Kidney epithelial cell (primary cell): Measurements from ENCODE around the gene SV2C. TPM values are rescaled to one million over a fixed set of nuclear protein-coding genes. Genes with fewer than 3 reads are reported as not detected.
"Not testable (repeated sequence)": the region's sequence is repeated elsewhere in the genome, so short reads cannot be mapped to it uniquely, and the experiment has no call there.

ENCODE experiments used
- DNase-seq: peaks from one replicate; pipeline ENCODE4 v3.0.0-alpha.2; 2010; ENCODE audit warnings: low read depth
- H3K27me3 ChIP-seq: 2 replicates; pipeline ENCODE4 v1.6.0; 2011; ENCODE audit warnings: low read length; ENCODE audit not compliant: control insufficient read depth, insufficient read depth
- H3K36me3 ChIP-seq: 2 replicates; pipeline ENCODE4 v1.5.1; 2011; ENCODE audit warnings: low read length; ENCODE audit not compliant: control insufficient read depth, insufficient read depth
- H3K4me3 ChIP-seq: 2 replicates; pipeline ENCODE4 v1.5.1; 2011; ENCODE audit warnings: low read depth, mild to moderate bottlenecking, control low read depth, low read length
- CTCF ChIP-seq: IDR thresholded peaks from 2 replicates; pipeline ENCODE4 v1.5.1; 2011; ENCODE audit warnings: mild to moderate bottlenecking, moderate library complexity, low read length, control low read depth, inconsistent platforms; ENCODE audit not compliant: insufficient read depth, poor library complexity, severe bottlenecking
- total RNA-seq: library from RNA; depleted of rRNA; stranded (reverse); fragments of >200 nt; gene quantifications from 2 replicates; pipeline ENCODE4 v1.2.3, GENCODE V29; 2015

SV2C gene
- total RNA-seq, 1 donor from 2014 or later = 0.04 TPM

- no peak for TF ChIP-seq CTCF
- peaks cover 56% of the 10 kb centered on the region for H3K27me3 ChIP-seq
- no peak for DNase-seq
- no peak overlapping the region for H3K4me3 ChIP-seq
- no peaks in the 10 kb centered on the region for H3K36me3 ChIP-seq
Observed at GRCh38 chr5:76081811-76082771, 1.1 kb upstream of the SV2C start.

GRCh38 chr5:76083555-76084495 is 642 bp downstream of the SV2C start:
- Histone ChIP-seq H3K4me3 (no peak overlapping the region), H3K36me3 (no peaks in the 10 kb centered on the region), H3K27me3 (peaks cover 51% of the 10 kb centered on the region)
- TF ChIP-seq CTCF = no peak
- DNase-seq = no peak

GRCh38 chr5:76084496-76085242 is 1.5 kb downstream of the SV2C start:
- H3K4me3 ChIP-seq = no peak overlapping the region
- DNase-seq = no peak
- no peak for TF ChIP-seq CTCF
- no peaks in the 10 kb centered on the region for H3K36me3 ChIP-seq
- H3K27me3 ChIP-seq = peaks cover 51% of the 10 kb centered on the region

GRCh38 chr5:76085243-76085579 is 2.0 kb downstream of the SV2C start:
- no peak for TF ChIP-seq CTCF
- H3K36me3 ChIP-seq = no peaks in the 10 kb centered on the region
- H3K4me3 ChIP-seq = no peak overlapping the region
- peaks cover 50% of the 10 kb centered on the region for H3K27me3 ChIP-seq
- no peak for DNase-seq

- TF ChIP-seq CTCF = no peak
- no peak for DNase-seq
- Histone ChIP-seq H3K36me3 (no peaks in the 10 kb centered on the region), H3K27me3 (peaks cover 46% of the 10 kb centered on the region), H3K4me3 (no peak overlapping the region)
Observed at GRCh38 chr5:76086095-76086494, 2.9 kb downstream of the SV2C start.

GRCh38 chr5:76089156-76089555 is 6.0 kb downstream of the SV2C start:
- DNase-seq, H3K4me3 ChIP-seq, H3K36me3 ChIP-seq: not testable (repeated sequence)
- peaks cover 19% of the 10 kb centered on the region for H3K27me3 ChIP-seq
